OCI-M1 (cell line): ENCODE results near the gene PHF21A.
"Not testable (repeated sequence)": the region's sequence is repeated elsewhere in the genome, so short reads cannot be mapped to it uniquely, and the experiment has no call there.

Experiments
- DNase-seq: peaks from one replicate; lab custom pipeline; 2025; lab: John Stamatoyannopoulos, UW

PHF21A gene

GRCh38 chr11:46120346-46121300 lies 631 bp downstream of the PHF21A start:
- DNase-seq, result peak; percentile 87

GRCh38 chr11:46119352-46120216 lies 1.7 kb downstream of the PHF21A start:
- DNase-seq, result peak; percentile 85

- peak; percentile 55 for DNase-seq
Measured at GRCh38 chr11:46118702-46119351, 2.4 kb downstream of the PHF21A start.

GRCh38 chr11:46117842-46118241 lies 3.4 kb downstream of the PHF21A start:
- DNase-seq, result peak; percentile 61

GRCh38 chr11:46116712-46117037 lies 4.6 kb downstream of the PHF21A start:
- not testable (repeated sequence) for DNase-seq

GRCh38 chr11:46116007-46116711 lies 5.1 kb downstream of the PHF21A start:
- peak; percentile 26 for DNase-seq

GRCh38 chr11:46114961-46115360 lies 6.3 kb downstream of the PHF21A start:
- peak; percentile 33 for DNase-seq

GRCh38 chr11:46114378-46114777 lies 6.9 kb downstream of the PHF21A start:
- no peak for DNase-seq

GRCh38 chr11:46112961-46113607 lies 8.2 kb downstream of the PHF21A start:
- peak; percentile 90 for DNase-seq

GRCh38 chr11:46108751-46109150 lies 12.5 kb downstream of the PHF21A start:
- no peak for DNase-seq

GRCh38 chr11:46107780-46108179 lies 13.5 kb downstream of the PHF21A start:
- peak; percentile 30 for DNase-seq

GRCh38 chr11:46107408-46107718 lies 13.9 kb downstream of the PHF21A start:
- no peak for DNase-seq

- DNase-seq, result peak; percentile 89
Measured at GRCh38 chr11:46106530-46107407, 14.5 kb downstream of the PHF21A start.

- peak; percentile 51 for DNase-seq
Measured at GRCh38 chr11:46105926-46106325, 15.3 kb downstream of the PHF21A start.

GRCh38 chr11:46105134-46105628 lies 16.1 kb downstream of the PHF21A start:
- DNase-seq, result peak; percentile 61

- DNase-seq, result no peak
Measured at GRCh38 chr11:46102843-46103242, 18.4 kb downstream of the PHF21A start.

GRCh38 chr11:46100670-46101069 lies 20.6 kb downstream of the PHF21A start:
- peak; percentile 40 for DNase-seq

- peak; percentile 82 for DNase-seq
Measured at GRCh38 chr11:46099963-46100316, 21.3 kb downstream of the PHF21A start.

- no peak for DNase-seq
Measured at GRCh38 chr11:46090375-46090774, 30.9 kb downstream of the PHF21A start.

- no peak for DNase-seq
Measured at GRCh38 chr11:46079662-46080061, 41.6 kb downstream of the PHF21A start.
